Inferior parietal cortex (tissue), 1 donor: ENCODE measurements around the gene GRIP1.
"Not testable (repeated sequence)": the region's sequence is repeated elsewhere in the genome, so short reads cannot be mapped to it uniquely, and the experiment has no call there.

ENCODE experiments used
- DNase-seq: peaks from one replicate; pipeline ENCODE4 v3.0.0-alpha.2; 2016; ENCODE audit errors: extremely low spot score

The GRIP1 gene

DNA sequence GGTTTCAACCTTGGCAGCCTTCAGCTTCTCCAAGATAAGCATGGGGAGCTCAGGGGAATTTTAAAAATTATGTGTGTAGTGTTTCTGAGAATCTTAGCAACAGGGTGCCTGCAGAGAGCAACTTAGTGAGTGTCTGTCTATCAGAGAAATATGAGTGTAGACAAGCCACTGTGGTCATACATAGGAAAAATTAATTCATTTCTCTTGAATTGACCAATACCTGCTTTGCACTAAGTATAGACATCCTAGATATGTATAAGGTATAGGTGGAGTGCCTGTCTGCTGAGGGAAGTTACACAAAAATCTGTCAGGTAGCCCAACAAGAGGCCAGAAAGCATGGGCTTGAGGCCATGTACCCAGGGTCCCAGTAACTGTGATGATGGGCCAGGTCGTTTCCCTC lies 355.9 kb downstream of the GRIP1 start:
- no peak for DNase-seq

DNA sequence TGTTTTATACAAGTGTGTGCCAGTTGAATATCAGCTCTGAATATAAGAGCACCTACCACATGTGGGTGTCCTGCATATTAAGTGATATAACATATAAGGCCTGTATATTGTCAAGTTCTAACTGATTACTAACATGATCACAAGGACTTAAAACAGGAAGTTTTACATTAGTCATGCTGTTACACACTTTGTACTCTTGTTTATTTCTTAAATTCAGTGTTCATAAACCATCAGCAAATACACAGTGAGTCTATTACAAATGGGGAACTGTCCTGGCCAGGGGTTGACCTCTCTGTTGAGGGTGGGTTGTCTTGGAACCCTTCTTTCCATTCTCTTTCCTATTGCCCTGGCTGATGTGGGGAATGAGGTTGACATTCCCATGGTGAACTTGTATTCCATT lies 357.4 kb downstream of the GRIP1 start:
- no peak for DNase-seq

DNA sequence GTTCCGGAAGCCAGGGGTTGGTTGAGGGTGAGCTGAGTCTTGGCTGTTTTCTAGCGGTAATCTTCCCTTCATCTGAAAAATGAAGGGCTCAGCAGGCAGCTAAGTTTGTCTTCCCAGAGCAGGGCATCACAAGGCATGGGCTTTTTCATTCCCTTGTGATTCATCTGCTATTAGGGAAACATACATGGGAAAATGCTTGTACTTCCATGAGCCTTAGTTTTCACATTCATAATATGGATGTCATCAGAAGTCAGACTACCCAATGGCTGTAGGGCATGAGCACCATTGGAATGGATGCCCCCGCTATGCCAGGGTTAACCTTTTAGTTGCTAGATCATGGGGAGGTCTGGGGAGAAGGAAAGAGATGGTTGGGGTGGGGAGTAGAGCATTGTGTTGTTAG lies 357.9 kb downstream of the GRIP1 start:
- DNase-seq: no peak

DNA sequence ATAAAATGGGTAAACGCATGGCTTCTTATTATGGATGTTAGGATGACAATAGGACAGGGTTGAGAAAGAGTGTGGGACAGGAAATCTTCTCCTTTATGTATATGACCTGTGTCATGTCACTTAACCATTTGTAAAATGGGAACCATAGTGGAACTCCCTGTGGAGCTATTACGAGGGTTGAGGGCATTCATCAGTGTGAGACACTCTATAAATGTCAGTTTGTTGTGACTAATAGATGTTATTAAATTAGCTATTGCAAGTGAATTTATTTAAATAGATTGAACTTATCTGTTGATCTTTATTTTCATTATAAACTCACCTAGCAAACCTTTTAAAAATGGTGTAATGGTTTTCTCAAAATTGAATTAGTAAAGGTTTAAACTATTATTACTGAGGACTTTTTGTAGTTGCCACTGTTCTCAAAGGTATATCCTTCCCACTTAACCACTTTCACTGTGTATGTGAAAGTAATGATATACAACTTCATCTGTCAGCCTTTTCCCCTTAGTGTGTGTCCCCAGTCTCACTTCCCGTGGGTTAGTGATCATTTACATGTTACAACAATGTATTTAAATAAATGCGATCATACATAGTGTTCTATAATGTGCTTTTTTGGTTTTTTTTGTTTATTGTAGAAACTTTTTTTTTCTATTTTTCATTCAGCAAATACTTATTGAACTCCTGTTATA lies 359.5 kb downstream of the GRIP1 start:
- DNase-seq: no peak

DNA sequence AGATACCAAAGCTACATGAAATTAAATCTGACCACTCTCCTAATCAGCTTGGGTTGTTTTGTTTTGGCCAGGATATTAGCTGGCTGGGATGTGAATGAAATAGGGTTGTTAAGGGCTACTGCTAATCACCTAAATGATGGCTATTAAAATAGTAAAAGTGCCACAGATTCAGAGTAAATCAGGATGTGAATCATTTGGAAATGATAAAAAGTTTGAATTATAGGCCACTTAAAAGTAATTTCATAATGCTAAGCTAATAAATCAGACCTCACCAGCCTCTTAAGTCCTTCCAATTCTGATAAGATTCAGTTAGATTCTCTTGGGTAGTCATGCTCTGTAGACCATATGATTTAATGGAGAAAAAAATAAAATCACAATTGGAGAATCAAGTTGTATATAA lies 364.6 kb downstream of the GRIP1 start:
- no peak for DNase-seq

DNA sequence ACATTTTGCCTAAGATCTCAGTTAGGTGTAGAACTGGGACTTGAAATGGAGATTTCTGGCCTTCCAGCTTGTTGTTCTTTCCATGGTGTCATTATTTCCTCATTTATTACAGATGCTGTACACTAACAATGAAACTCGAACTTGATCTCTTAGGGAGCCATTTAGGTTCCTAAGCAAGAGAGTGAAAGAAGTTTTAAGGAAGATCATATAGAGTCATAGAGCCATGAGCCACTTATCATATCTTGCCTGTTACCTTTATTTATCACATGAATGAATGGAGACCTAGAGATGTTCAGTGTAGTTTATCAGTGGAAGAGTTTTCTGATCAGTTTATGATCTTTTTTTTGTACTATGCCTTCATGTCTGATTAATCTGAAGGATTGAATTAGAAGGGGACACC lies 366.7 kb downstream of the GRIP1 start:
- DNase-seq: no peak

DNA sequence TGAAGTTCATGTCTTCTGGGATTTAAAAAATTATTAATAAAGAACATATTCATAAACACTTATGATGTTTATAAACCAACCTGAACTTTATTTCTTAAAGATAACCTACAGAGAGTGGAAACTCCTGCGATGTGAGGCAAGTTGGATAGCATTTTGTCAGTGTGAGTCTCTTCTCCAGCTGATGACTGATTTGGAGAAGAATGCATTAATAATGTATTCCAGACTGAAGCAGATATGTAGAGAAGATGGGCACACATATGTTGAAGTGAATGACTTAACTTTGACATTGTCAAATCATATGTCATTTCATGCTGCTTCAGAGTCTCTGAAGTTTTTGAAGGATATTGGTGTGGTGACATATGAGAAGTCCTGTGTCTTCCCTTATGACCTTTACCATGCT lies 369.3 kb downstream of the GRIP1 start:
- DNase-seq: no peak

DNA sequence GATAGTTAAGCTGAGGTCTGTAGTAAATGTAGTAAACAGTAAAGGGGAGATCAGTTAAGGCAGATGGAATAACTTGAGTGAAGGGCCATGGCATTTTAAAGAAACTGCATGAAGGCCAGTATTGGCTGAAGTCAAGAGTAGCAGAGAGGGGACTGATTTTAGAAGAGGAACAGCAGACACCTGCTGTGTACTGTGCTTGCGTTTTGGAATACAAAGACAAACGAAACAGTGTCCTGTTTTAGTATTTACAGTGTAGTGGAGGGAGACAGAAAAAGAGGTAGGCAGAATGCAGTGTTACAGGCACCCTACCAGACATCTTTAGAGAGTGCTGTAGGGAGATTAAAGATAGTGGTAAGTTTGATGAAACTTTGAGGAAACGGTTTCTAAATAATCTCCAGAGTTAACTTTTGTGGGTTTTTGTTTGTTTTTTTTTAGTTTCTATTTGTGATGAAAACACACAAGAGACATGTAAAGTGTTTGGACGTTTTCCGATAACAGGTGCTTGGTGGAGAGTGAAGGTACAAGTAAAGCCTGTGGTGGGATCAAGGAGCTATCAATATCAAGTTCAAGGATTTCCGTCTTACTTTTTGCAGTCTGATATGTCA lies 374.5 kb downstream of the GRIP1 start:
- no peak for DNase-seq

DNA sequence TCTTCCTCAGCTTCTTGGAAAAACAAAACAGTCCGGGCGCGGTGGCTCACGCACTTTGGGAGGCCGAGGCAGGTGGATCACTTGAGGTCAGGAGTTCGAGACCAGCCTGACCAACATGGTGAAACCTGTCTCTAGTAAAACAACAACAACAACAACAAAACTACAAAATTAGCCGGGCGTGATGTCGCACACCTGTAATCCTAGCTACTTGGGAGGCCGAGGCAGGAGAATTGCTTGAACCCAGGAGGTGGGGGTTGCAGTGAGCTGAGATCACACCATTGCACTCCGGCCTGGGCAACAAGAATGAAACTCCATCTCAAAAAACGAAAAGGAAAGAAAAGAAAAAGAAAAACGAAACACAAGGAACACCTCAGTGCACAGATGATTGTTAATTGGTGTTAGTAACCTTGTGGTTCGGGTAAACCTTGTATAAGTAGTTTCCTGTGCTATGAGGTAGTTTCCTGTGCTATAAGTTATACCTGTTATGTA lies 375.5 kb downstream of the GRIP1 start:
- not testable (repeated sequence) for DNase-seq

DNA sequence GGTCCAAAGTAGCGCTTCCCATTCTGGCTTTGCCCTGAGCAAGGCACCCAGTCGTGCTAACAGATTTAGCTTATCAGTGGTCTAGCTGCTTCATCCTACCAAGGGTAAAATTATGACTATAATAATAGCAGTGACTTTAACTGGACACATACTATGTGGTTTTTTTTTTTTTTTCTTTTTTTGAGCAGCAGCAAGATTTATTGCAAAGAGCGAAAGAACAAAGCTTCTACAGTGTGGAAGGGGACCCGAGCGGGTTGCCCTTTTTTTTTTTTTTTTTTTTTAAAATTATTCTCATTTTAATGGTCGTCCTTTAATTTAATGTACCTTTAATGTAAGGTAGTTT lies 376.1 kb downstream of the GRIP1 start:
- DNase-seq: no peak

DNA sequence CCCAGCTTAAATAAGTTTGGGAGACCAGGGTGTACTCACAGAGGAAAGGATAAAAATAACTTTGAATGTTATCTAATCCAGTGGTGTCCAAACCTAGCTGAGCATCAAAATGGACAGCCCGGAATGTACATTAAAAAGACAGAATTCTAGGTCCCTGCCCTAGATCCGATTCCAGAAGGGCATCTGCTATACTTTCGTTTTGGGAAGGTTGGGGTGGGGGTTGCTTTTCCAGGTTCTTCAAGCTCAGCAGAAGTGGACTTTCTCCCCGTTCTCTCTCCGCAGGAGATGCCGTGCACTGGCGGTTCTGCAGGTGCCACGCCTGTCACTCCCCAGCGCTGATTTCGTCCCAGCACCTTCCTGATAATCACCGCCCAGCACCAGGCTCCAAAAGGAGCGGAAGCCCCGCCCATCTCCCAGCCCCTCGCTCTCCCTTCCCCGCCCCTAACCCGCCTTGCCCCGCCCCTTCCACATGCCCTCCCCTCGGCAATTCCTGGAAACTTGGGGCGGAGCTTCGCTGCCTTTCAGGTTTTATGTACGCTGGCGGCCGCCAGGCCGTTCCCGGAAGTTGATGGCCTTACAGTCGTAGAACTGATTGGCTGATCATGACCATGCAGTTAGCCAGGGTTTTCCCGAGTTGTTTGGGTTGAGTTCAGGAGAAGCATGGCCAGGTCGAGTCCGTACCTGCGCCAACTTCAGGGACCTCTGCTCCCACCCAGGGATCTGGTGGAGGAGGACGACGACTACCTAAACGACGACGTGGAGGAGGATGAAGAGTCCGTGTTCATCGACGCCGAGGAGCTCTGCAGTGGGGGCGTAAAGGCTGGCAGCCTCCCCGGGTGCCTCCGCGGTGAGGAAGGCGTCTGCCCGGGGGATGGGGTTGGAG lies 376.7 kb downstream of the GRIP1 start, which contains the start of gene HELB:
Gene HELB (plus strand): TSS at position 550 of the 883 bp plus-strand sequence. CDS start 111 bp downstream, at position 661.
- DNase-seq: peak; percentile 85

DNA sequence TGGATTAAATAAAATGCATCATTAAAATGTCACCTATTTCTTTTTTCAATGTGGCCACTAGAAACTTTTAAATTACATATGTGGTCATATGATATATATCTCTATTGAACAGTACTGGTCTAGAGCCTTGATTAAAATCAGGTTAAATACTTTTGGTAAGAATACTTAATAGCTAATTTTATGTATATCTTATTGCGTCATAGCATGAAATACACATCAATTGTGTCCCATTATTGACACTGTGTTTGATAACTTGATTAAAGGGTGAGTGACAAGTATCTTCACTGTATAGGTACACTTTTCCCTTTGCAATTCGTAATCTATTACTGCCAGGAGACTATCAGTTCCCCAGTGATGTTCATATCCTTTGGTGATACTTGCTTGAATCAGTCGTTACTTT lies 381.0 kb downstream of the GRIP1 start:
- DNase-seq: no peak
